Panc1 (cell line): ENCODE data around the gene KLHL26. TPM values are rescaled to one million over a fixed set of nuclear protein-coding genes. Genes with fewer than 3 reads are reported as not detected.

Experiments
- ATAC-seq: fragments of 200-7000 bp; cut with Tn5 transposase; 2 replicates; pipeline ENCODE4 v1.9.1; 2020; ENCODE audit warnings: mild to moderate bottlenecking, moderate library complexity
- BruUV-seq: library from RNA; stranded (reverse); fragments of 400-500 nt; replicated peaks from 2 replicates; lab custom pipeline; 2021; lab: Mats Ljungman, UMichigan
- CTCF ChIA-PET: fragments of 300-600 bp; sonication (Branson Sonifier 250); formaldehyde crosslinking; loops from one replicate; lab custom pipeline; 2022; ENCODE audit warnings: antibody characterized with exemption; lab: Charles Lee
- POLR2A ChIA-PET: fragments of 300-600 bp; sonication (Branson Sonifier 250); formaldehyde crosslinking; loops from one replicate; lab custom pipeline; 2022; ENCODE audit warnings: antibody characterized with exemption; lab: Charles Lee
- DNase-seq: peaks from one replicate; pipeline ENCODE4 v3.0.0-alpha.2; 2010; ENCODE audit warnings: low read depth, low spot score
- H3K27ac ChIP-seq: 2 replicates; pipeline ENCODE4 v1.5.1; 2011; ENCODE audit warnings: mild to moderate bottlenecking, low read length, inconsistent platforms
- H3K27me3 ChIP-seq: fragments of 200-500 bp; sonication (Bioruptor generic); 2 replicates; pipeline ENCODE4 v1.6.0; 2014; ENCODE audit warnings: low read length, inconsistent platforms; ENCODE audit not compliant: control insufficient read depth, insufficient read depth
- H3K36me3 ChIP-seq: fragments of 200-500 bp; sonication (Bioruptor generic); 2 replicates; pipeline ENCODE4 v1.5.1; 2014; ENCODE audit warnings: inconsistent platforms, mild to moderate bottlenecking, low read length, moderate library complexity; ENCODE audit not compliant: control insufficient read depth, insufficient read depth
- H3K4me1 ChIP-seq: 2 replicates; pipeline ENCODE4 v1.5.1; 2011; ENCODE audit warnings: inconsistent platforms, mild to moderate bottlenecking, low read length, moderate library complexity; ENCODE audit not compliant: control insufficient read depth, insufficient read depth
- H3K4me3 ChIP-seq, 2 experiments: 2 replicates each; pipeline ENCODE4 v1.5.1; 2011 to 2012; ENCODE audit warnings: low read depth in 2 of 2, low read length in 2 of 2, mild to moderate bottlenecking in 2 of 2, inconsistent platforms in 1 of 2, moderate library complexity in 1 of 2
- H3K9me3 ChIP-seq: fragments of 200-500 bp; sonication (Bioruptor generic); 2 replicates; pipeline ENCODE4 v1.5.1; 2014; ENCODE audit warnings: low read depth, mild to moderate bottlenecking, inconsistent platforms, low read length, moderate library complexity; ENCODE audit not compliant: control insufficient read depth, insufficient read depth
- CTCF ChIP-seq: fragments of 450-650 bp; IDR thresholded peaks from 2 replicates; pipeline ENCODE4 v1.5.1; 2017; ENCODE audit warnings: mild to moderate bottlenecking
- POLR2AphosphoS5 ChIP-seq: IDR thresholded peaks from 2 replicates; pipeline ENCODE4 v1.6.1; 2012; ENCODE audit warnings: mild to moderate bottlenecking, low read depth, low read length, moderate library complexity
- REST ChIP-seq, 2 experiments: IDR thresholded peaks; 2 replicates each; pipeline ENCODE4 v1.6.1; 2011 to 2012; ENCODE audit warnings: low read depth in 2 of 2, control low read depth in 1 of 2, low read length in 1 of 2, mild to moderate bottlenecking in 1 of 2, moderate library complexity in 1 of 2; ENCODE audit not compliant: insufficient read depth in 1 of 2
- SIN3A ChIP-seq: IDR thresholded peaks from 2 replicates; pipeline ENCODE4 v1.6.1; 2012; ENCODE audit warnings: low read depth, mild to moderate bottlenecking, low read length, moderate library complexity, borderline replicate concordance; ENCODE audit not compliant: insufficient read depth
- TCF7L2 ChIP-seq: IDR thresholded peaks from 2 replicates; pipeline ENCODE4 v1.6.1; 2011; ENCODE audit warnings: mild to moderate bottlenecking, low read depth, low read length, inconsistent platforms
- in situ Hi-C: cut with HindIII; loops from 2 replicates; pipeline ENCODE4 v1.10.0; 2016; ENCODE audit warnings: low sequenced_read_pairs, low pct_unique_long_range_greater_than_20kb
- intact Hi-C: fragments of 100-400 bp; cut with micrococcal nuclease; formaldehyde crosslinking; loops from one replicate; pipeline ENCODE4 v1.10.0; 2022; ENCODE audit not compliant: unreplicated experiment
- total RNA-seq: library from RNA; stranded (reverse); gene quantifications from one replicate; pipeline ENCODE4 v1.2.1, GENCODE V29; 2021; ENCODE audit not compliant: unreplicated experiment

The KLHL26 gene
- total RNA-seq, 1 experiment from 2014 or later: 4.4 TPM

GRCh38 chr19:18645035-18645511 is 8.2 kb downstream of the KLHL26 start:
- no peak overlapping the region for H3K4me3 ChIP-seq
- no peaks in the 10 kb centered on the region for H3K27me3 ChIP-seq
- POLR2A ChIA-PET: interaction anchor here (0.6 kb wide), 1 partner anchor 38 kb away, joined by 3 read pairs; no protein-coding TSS in a partner anchor
- TF ChIP-seq SIN3A (no peak), CTCF (no peak), TCF7L2 (no peak), REST (IDR thresholded peaks at IDR 0.05; ENCODE audit: insufficient read depth in 1 of 2, low read depth in 2 of 2, low read length in 1 of 2) (no peak), POLR2AphosphoS5 (no peak)
- CTCF ChIA-PET: no interaction called here
- H3K4me1 ChIP-seq: no peaks in the 10 kb centered on the region
- in situ Hi-C loops (no loop called here), intact Hi-C loops (no loop called here)
- no peaks in the 10 kb centered on the region for H3K9me3 ChIP-seq
- no peak for DNase-seq
- no peak for ATAC-seq
- H3K27ac ChIP-seq: no peak overlapping the region
- H3K36me3 ChIP-seq: no peaks in the 10 kb centered on the region
- BruUV-seq: no TSS peak

- ATAC-seq: no peak
- Histone ChIP-seq H3K9me3 (no peaks in the 10 kb centered on the region), H3K27ac (no peak overlapping the region), H3K4me1 (no peaks in the 10 kb centered on the region), H3K27me3 (no peaks in the 10 kb centered on the region), H3K36me3 (no peaks in the 10 kb centered on the region), H3K4me3 (no peak overlapping the region)
- DNase-seq: no peak
- no TSS peak for BruUV-seq
- ChIA-PET CTCF (interaction anchor here (0.5 kb wide), 1 partner anchor 48 kb away, joined by 4 read pairs; no protein-coding TSS in a partner anchor), POLR2A (no interaction called here)
- intact Hi-C loops: no loop called here
- in situ Hi-C loops: no loop called here
- TF ChIP-seq REST (IDR thresholded peaks at IDR 0.05; ENCODE audit: insufficient read depth in 1 of 2, low read depth in 2 of 2, low read length in 1 of 2): no peak
- no peak for TF ChIP-seq TCF7L2
- TF ChIP-seq SIN3A: no peak
- TF ChIP-seq CTCF: no peak
- TF ChIP-seq POLR2AphosphoS5: no peak
Observed at GRCh38 chr19:18646535-18647370, 9.9 kb downstream of the KLHL26 start.
